Activated CD4-positive, alpha-beta T cell treated with anti-CD3 and anti-CD28 coated beads, Interleukin-2, amount 50 U/mL, for 48 hours (primary cell): ENCODE data around the gene GPR150.
A peak's percentile ranks its signal among the peaks of the same experiment; 100 is the strongest.

Experiments
- DNase-seq, 2 experiments: peaks; one replicate each; pipeline ENCODE4 v3.0.0-alpha.2; 2020

GPR150 gene

DNA sequence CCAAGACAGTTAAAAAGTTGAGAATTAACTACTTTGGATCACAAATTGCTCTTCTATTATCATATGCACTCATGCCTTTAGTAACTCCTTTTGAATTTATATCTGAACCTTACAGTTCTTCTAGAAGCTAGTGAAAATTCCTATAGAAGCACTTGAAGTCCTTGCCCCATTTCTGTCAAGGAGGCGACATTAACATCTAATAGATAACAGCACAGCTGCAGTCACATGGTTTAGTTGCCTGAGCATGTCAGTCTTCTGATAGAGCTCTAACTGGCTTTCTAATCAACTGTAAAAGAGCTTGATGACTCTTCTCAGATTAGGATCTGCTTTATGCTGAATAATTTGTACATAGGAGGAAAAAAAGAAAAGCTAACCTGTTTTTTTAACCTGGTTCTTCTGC lies 35.7 kb downstream of the GPR150 start:
- DNase-seq: no peak

DNA sequence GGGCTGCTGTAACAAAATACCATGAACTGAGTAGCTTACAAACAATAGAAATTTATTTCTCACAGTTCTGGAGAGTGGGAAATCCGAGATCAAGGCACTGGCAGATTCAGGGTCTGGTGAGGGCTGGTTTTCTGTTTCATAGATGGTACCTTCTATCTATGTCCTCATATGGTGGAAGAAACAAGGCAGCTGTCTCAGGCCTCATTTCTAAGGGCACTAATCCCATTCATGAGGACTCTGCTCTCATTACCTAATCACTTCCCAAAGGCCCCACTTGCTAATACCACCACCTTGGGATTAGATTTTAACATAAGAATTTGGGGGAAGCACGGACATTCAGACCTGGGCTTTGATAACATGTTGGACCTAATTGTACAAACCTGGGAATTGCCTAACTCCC lies 40.2 kb downstream of the GPR150 start:
- DNase-seq: no peak

DNA sequence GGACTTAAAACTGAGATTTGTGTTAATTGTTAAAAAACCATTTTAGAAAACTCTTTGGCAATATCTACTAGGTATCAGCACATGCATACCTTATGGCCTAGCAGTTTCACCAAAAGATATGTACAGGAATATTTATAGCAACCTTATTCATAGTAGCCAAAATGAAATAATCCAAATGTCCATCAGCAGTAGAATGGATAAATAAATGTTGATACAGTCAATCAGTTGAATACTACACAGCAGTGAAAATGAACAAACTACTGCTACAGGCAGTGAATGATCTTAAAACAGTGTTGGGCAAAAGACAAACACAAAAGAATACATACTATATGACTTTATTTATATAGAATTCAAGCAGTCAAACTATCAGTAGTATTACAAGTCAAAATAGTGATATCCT lies 43.1 kb downstream of the GPR150 start:
- no peak for DNase-seq

DNA sequence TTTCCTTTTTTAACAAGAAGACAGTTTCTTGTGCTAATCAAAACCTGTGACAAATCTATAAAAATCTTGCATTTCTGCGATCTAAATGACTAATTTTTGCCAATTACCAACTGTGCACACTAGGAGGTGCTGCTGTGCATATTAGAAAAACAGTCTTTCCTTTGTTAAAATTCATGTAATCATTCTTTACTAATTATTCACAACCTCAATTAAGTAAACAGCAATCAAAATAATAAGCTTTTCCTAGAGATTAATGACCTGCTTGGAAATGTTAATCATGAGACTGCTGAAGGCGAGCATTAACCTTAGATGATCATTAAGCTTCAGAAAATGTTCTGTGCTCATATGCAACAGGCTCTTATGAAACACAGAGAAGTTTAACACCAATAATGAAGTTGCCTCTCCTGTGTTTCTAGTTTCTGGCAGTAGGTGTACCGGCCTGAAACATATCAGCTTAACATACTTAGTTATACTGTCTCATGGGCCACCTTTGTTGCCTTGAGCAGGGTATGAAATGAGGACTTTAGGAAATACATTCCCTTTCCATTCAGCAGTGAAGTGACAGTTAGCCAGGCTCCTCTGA lies 44.4 kb downstream of the GPR150 start:
- DNase-seq: peak; percentile 26 to 38

DNA sequence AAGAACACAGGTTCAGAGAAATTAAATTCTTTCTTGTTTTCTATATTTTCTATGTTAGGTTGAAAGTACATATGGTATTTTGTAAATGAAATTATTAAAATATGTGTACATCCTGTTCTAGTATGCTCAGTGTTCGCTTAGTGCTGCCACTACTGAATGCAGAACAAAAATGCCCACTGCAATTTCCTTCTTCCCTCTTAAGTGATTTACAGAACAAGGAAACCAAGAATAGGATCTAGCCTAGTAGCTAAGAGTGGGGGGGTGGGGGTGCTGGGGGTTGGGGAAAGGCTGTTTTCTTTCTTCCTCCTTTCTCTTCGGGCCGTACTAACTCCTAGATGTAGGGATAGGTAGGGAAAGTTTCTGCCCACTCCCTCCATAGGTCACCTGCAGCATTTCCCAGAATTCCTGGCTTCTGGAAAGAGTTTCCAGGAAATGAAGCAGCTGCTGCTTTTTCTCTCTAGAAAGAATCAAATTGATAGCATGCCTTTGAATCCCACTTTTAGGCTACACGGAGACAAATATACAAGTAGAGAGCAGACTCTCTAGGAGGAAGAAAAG lies 47.3 kb downstream of the GPR150 start:
- no peak for DNase-seq

DNA sequence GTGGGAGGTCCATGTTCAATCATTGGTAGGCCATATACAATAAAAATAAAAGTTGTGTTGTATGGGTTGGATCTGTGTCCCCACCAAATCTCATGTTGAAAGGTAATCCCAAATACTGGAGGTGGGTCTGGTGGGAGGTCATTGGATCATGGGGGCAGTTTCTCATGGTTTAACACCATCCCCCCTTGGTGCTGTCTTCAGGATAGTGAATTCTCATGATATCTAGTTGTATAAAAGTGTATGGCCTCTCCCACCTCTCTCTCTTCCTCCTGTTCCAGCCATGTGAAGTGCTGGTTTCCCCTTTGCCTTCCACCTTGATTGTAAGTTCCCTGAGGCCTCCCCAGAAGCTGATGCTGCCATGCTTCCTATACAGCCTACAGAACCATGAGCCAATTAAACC lies 47.8 kb downstream of the GPR150 start:
- no peak for DNase-seq

DNA sequence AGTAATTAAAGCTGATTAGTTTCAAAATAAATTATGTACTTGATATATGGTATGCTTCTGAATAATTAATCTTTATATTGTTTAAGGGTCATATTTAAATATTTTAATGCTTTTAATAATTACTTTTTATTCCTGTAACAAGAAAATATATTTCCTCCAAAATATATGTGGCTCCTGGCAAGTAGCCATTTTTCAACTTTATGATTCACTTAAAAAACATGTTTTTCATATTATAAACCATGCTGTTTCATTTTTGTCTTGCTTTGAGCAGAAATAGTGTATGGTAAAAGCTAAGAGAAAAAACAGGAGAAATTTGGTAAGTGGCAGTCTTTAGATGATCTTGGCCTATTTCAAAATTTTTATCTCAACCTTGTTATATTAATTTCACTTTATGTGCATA lies 48.3 kb downstream of the GPR150 start:
- no peak for DNase-seq

DNA sequence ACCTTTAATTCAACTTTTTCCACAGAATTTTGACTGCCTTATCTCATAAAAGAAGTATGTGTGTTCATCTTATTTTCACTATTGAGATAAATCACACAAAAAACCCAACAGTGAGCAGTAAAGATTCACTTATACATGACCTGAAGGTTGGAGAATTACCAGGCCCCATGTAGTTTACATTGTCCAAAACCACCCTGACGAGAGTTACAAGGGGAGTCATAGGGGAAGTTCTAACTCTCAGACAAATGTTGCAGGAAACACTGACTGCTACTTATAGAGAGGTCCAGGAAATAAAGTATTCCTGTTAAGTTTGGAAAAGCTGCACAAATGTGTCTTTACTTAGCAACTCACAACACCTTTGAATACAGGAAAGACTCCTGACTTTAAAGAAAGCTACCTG lies 48.8 kb downstream of the GPR150 start:
- DNase-seq: no peak

DNA sequence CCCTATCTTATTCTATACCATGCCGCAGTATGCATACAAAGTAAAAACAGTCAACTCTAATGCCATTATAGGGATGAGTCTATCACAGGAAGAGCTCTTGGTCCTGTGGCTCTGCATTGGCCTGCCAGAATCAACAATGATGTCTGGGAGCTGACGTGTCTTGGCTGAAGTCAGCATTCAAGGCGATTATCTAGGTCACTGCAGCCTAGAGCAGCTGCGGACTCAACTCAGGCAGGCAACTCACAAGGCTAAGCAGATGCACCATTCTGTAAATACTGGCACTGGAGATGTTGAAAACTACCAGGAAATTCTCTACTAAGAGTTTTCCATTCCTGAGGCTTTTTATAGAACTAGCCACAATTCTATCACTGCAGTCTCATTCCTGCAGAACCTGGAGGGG lies 49.7 kb downstream of the GPR150 start:
- no peak for DNase-seq

DNA sequence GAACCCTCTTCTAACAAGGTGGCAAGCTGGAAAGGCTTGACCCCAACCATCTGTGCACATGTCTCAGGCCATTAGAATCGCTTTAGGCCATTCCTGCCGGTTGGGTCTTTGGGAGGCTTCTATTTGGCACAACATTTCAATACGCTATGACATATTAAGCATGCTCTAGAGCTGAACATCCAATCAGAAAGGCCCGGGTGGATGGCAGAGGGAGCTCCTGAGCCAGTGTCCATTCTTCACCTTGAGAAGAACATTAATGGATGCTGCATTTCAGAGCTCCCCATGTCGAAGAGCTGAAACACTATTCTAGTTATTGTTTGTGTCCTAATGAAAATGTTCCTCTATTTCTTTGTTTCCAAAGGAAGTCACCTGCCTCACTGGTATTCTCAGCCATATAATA lies 50.1 kb downstream of the GPR150 start:
- no peak for DNase-seq

DNA sequence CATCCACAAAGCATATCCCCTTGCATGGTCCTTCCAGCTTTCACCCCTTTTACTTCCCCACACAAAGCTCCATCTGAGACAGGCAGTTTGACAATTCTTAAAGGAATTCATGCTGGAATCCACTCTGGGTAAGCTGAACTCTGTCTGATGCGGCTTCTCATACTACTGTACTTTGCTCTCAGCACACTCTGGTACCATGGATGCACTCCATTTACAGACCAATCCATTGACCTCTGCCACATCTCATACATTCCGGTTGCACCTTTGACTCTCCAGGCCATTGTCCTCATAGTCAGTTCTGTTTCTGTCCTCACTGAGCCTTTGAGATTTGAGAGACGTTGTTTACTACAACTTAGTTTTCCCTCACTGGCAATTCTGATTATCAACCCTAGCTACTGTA lies 50.7 kb downstream of the GPR150 start:
- DNase-seq: no peak
